ACC112 (cell line): ENCODE data around the gene GRIFIN.

Experiments used
- H2AFZ ChIP-seq: fragments of 200-600 bp; sonication (generic); one replicate; pipeline ENCODE4 v1.6.0; 2017; ENCODE audit warnings: antibody characterized with exemption, low read length; ENCODE audit not compliant: unreplicated experiment
- H3K27ac ChIP-seq: fragments of 200-600 bp; sonication (generic); 2 replicates; pipeline ENCODE4 v1.5.1; 2014; ENCODE audit warnings: low read depth, mild to moderate bottlenecking, antibody characterized with exemption, low read length, moderate library complexity
- H3K27me3 ChIP-seq: fragments of 200-600 bp; sonication (generic); 2 replicates; pipeline ENCODE4 v1.6.1; 2014; ENCODE audit warnings: mild to moderate bottlenecking, antibody characterized with exemption, low read length, moderate library complexity, mixed read lengths; ENCODE audit not compliant: insufficient read depth
- H3K36me3 ChIP-seq: fragments of 200-600 bp; sonication (generic); 2 replicates; pipeline ENCODE4 v1.6.1; 2016; ENCODE audit warnings: mild to moderate bottlenecking, antibody characterized with exemption, low read length, moderate library complexity, mixed read lengths; ENCODE audit not compliant: insufficient read depth
- H3K4me1 ChIP-seq: fragments of 200-600 bp; sonication (generic); one replicate; pipeline ENCODE4 v1.6.1; 2016; ENCODE audit warnings: low read length, mixed read lengths; ENCODE audit not compliant: insufficient read depth, unreplicated experiment, control insufficient read depth
- H3K4me3 ChIP-seq: fragments of 200-600 bp; sonication (generic); 2 replicates; pipeline ENCODE4 v1.5.1; 2014; ENCODE audit warnings: mild to moderate bottlenecking, low read depth, low read length
- H3K79me2 ChIP-seq: fragments of 200-600 bp; sonication (generic); one replicate; pipeline ENCODE4 v1.6.0; 2016; ENCODE audit warnings: low read length; ENCODE audit not compliant: control insufficient read depth, unreplicated experiment, insufficient read depth

The GRIFIN gene

DNA sequence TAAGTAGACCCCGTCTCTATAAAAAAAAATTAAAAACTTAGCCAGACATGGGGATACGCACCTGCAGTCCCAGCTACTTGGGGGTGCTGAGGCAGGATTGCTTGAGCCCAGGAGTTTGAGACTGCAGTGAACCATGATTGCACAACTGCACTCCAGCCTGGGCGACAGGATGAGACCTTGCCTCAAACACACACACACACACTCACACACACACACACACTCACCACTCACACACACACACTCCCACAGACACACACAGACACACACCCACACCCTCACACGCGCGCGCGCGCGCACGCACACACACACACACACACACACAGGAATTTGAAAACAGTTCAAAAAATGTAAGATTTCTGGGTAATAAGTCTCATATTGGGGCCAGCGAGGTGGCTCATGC, 8.7 kb upstream of the GRIFIN start:
- Histone ChIP-seq H3K27me3 (no peaks in the 10 kb centered on the region), H3K79me2 (no peaks in the 10 kb centered on the region), H3K36me3 (no peaks in the 10 kb centered on the region), H3K4me1 (peaks cover 20% of the 10 kb centered on the region), H3K4me3 (no peak overlapping the region), H3K27ac (no peak overlapping the region), H2AFZ (no peak overlapping the region)

DNA sequence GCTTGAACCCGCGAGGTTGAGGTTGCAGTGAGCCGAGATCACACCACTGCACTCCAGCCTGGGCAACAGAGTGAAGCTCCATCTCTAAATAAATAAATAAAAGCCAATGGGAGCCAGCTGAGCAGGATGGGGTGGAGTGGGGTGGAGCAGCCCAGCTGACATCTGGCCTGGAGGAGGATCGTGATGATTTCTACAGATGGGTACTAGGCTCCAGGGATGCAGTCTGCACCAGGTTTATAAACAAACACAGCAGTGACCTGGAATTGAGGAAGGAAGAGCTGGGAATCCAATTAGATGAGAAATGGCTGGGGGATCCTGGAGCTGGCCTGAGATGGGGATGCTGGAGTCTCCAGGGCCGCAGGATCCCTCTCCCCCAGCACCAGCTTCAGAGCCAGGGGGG, 7.3 kb upstream of the GRIFIN start:
- Histone ChIP-seq H3K4me1 (peaks cover 15% of the 10 kb centered on the region), H3K27me3 (no peaks in the 10 kb centered on the region), H2AFZ (no peak overlapping the region), H3K36me3 (no peaks in the 10 kb centered on the region), H3K27ac (no peak overlapping the region), H3K4me3 (no peak overlapping the region), H3K79me2 (no peaks in the 10 kb centered on the region)

DNA sequence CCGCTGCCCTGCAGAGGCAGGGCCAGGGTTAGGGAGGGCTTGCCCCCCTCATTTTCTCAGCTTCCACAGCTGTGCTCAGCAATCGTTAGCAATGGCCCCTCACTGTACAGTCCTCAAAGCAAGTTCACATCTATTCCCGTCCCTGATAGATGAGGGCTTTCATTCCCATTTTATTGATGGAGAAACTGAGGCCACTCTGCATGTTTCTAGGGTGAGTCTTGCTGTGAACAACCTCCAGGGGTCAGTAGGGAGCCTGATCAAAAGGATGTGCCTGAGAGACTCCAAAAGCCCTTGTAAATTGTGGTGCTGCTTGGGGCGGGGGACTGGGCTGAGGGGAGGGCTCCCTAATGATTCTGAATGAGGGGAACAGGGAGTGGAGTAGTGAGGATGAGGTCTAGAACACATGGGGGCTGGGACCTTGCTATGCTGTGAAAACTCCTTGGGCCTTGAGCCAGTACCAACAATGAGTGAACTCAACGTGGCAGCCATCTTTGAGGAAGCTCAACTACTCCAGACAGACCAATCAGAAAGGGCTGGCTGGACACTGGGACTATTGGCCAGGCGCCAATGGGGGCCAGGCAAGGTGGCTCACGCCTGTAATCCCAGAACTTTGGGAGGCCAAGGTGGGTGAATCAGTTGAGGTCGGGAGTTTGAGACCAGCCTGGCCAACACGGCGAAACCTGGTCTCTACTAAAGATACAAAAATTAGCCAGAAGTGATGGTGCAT, 6.7 kb upstream of the GRIFIN start:
- Histone ChIP-seq H2AFZ (no peak overlapping the region), H3K27me3 (no peaks in the 10 kb centered on the region), H3K79me2 (no peaks in the 10 kb centered on the region), H3K4me3 (no peak overlapping the region), H3K27ac (no peak overlapping the region), H3K4me1 (peaks cover 10% of the 10 kb centered on the region), H3K36me3 (no peaks in the 10 kb centered on the region)

DNA sequence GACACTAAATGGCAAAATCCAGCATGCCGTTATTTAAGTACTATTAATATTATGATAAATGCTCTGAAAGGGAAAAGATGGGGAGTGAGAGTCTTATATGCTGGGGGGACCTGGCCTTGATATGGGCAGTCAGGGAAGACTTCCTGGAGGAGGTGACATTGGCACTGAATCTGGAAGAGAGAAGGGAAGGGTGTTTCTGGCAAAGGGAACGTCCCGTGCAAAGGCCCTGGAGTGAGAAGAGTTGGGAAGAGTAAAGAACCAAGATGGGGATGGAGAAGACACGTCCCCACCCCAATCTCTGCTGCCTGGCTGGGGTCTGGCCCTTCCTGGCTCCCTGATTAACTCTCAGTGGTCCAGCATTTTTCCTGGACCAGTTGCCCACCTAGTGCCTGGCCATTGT, 5.0 kb upstream of the GRIFIN start:
- no peaks in the 10 kb centered on the region for H3K79me2 ChIP-seq
- no peaks in the 10 kb centered on the region for H3K27me3 ChIP-seq
- H3K36me3 ChIP-seq: no peaks in the 10 kb centered on the region
- no peak overlapping the region for H3K4me3 ChIP-seq
- H2AFZ ChIP-seq: no peak overlapping the region
- no peak overlapping the region for H3K27ac ChIP-seq
- H3K4me1 ChIP-seq: peaks cover 4% of the 10 kb centered on the region

DNA sequence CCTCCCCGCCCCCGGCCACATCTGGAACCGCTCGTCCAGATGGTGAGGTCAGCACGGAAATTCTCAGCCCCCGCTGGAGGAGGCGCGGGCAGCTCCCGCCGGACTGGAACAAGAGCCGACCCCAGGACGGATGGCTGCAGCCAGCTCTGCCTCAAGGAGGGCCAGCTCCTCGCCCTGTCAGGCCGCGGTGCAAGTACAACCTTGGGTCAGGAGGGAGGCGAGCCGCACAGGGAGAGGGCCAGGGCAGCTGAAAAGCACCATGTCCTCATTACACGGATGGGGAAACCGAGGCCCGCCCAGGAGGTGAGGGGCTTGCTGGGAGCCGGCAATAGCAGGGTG, 3.8 kb upstream of the GRIFIN start:
- peaks cover 4% of the 10 kb centered on the region for H3K4me1 ChIP-seq
- no peak overlapping the region for H2AFZ ChIP-seq
- no peak overlapping the region for H3K4me3 ChIP-seq
- no peak overlapping the region for H3K27ac ChIP-seq
- H3K27me3 ChIP-seq: no peaks in the 10 kb centered on the region
- H3K79me2 ChIP-seq: no peaks in the 10 kb centered on the region
- H3K36me3 ChIP-seq: no peaks in the 10 kb centered on the region

DNA sequence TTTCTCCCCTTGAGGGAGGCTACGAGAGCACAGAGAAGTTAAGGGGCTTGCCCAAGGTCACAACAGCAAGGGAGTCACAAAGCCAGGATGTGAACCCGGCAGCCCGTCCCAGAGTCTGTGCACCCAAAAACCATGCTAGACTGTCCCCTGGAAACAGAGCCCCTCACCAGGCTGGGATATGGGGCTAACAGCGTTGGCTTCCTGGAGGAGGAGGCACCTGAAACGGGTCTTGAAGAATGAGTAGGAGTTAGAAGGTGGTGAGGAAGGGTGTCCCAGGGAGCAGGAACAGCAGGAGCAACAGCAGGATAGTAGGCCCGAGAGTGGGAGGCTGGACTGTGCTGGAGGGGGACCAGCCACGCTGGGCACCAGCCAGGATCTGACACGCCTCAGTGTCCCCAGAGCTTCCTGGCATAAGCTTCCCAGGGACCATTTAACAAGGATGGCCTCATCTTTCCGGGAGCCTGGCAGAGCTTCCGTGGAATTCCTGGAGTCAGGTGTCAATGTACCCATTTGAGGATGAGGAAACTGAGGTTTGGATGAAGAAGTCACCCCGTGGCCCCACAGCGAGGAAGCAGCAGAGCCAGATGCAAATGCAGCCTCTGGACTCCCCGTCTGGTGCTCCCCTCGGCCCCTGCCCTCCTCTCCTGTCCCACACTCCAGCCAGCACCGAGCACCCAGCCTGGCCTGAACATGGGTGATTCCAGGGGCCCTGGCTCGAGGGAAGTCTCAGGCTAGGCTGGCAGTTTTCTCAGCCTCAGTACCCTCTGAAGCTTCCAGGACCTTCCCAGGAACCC, 3.3 kb upstream of the GRIFIN start:
- Histone ChIP-seq H3K27me3 (no peaks in the 10 kb centered on the region), H3K4me1 (peaks cover 4% of the 10 kb centered on the region), H3K79me2 (no peaks in the 10 kb centered on the region), H2AFZ (no peak overlapping the region), H3K4me3 (no peak overlapping the region), H3K27ac (no peak overlapping the region), H3K36me3 (no peaks in the 10 kb centered on the region)

DNA sequence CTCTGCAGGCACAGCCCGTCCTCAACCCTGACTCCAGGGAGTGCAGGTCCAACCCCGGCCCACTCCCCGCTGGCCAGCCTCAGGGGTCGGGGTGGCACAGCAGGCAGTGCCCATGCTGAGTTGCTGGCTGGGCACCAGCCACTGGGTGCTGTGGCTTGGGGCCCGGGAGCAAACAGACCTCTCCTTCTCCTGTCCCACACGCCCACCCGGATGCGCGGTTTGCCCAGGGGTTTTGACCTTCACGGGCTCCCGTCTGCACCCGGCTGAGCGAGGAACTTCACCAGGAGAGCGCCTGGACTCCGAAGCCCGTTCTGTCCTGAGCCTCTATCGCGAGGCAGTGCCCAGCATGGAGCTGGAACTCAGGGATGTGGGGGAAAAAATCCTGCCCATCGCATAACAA, 2.6 kb upstream of the GRIFIN start:
- Histone ChIP-seq H3K27ac (no peak overlapping the region), H2AFZ (no peak overlapping the region), H3K4me3 (no peak overlapping the region), H3K79me2 (no peaks in the 10 kb centered on the region), H3K4me1 (peaks cover 4% of the 10 kb centered on the region), H3K27me3 (no peaks in the 10 kb centered on the region), H3K36me3 (no peaks in the 10 kb centered on the region)

DNA sequence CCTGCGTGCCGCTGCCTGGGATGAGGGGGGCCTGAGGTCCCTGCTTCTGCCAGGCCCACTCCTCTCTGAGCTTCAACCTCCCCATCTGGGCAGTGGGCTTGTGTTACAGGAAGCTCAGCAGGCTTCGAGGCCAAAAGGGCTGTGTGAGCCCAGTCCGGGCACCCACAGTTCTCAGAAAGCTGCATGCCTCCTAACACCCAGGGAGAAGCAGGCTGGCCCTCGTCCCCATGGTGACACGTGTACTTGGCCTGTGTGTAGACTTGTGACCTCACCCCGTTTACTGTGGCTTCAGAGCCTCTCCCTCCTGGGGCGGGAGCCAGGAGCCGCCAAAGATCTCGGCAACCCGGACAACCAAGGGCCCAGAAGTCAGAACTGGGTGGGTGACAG, 2.2 kb upstream of the GRIFIN start:
- no peaks in the 10 kb centered on the region for H3K36me3 ChIP-seq
- peaks cover 4% of the 10 kb centered on the region for H3K4me1 ChIP-seq
- no peaks in the 10 kb centered on the region for H3K79me2 ChIP-seq
- no peak overlapping the region for H3K4me3 ChIP-seq
- H3K27ac ChIP-seq: no peak overlapping the region
- no peak overlapping the region for H2AFZ ChIP-seq
- H3K27me3 ChIP-seq: no peaks in the 10 kb centered on the region

DNA sequence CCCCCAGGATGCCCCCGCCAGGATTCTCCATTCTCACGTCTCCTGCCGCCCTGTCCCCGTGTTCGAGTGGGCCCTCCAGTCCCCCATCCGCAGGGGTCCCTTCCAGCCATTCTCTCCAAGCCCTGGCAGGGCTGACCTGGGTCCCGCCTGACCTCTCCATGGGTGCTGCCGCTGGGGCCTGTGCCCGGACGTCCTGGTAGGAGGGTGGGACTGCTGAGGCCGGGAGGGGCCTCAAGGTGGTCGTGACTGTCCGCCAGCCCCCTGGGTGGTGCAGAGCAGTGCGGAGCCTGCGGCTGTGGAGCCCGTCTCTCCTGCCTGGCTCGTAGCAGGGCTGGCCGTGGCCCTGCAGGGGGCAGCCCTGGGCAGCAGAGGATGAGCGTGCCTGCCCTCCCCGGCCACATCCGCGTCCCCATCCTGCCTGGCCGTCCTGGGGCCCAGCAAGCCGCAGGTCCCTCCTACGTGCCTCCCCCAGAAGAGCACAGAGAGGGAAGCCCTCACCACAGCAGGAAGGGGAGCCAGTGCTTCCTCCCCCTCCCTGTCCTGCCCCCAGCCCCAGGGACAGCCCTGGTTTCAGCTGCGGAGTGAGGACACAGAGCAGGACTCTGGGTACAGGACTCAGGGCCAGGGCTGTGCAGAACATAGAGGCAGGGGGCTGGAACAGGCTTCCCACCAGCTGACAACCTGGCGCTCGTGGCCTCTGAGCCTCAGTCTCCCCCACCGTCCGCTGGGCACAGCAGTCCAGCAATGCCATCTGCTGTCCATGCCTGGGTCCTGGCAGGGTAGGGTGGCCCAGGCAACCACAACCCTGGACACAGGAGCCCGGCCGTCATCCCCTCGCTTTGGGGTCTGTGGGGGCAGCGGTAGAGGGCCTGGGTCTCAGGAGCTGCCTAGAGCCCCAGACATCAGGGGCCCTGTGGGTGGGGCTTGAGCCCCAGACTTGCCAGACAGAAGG, 1.5 kb upstream of the GRIFIN start:
- Histone ChIP-seq H2AFZ (no peak overlapping the region), H3K4me3 (no peak overlapping the region), H3K27ac (no peak overlapping the region), H3K27me3 (no peaks in the 10 kb centered on the region), H3K36me3 (no peaks in the 10 kb centered on the region), H3K79me2 (no peaks in the 10 kb centered on the region), H3K4me1 (peaks cover 4% of the 10 kb centered on the region)

DNA sequence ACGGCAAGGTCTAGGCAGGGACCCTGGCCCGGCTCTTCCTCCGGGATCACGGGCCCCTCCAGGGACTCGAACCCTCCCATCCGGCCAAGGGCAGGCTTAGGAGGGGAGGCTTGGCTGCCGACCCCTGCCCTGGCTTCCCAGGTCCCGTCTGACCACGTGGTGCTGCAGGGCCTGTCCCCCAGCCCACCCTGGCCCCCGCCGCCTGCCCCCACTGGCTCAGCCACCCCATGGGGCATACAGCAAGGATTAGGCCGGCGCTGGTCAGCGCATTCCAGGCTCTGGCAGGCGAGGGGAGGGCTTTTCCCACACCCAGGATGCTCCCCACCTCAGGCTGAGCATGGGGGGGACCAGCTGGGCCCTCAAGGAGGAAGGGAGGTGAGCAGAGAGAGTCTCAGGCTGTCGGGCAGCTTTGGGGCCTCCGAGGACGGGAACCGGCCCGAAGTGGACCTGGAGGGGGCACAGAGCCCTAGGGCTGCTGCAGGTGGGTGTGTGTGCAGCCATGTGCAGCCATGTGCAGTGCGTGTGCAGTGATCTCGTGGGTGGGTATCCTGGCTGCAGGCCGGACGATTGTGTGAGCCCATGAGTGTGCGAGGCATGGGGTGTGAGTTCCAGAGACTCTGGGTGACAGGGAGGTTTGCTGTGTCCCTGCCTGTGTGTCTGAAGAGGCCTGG, 713 bp upstream of the GRIFIN start:
- no peak overlapping the region for H2AFZ ChIP-seq
- no peaks in the 10 kb centered on the region for H3K79me2 ChIP-seq
- no peaks in the 10 kb centered on the region for H3K27me3 ChIP-seq
- no peak overlapping the region for H3K27ac ChIP-seq
- H3K36me3 ChIP-seq: no peaks in the 10 kb centered on the region
- H3K4me1 ChIP-seq: peaks cover 4% of the 10 kb centered on the region
- H3K4me3 ChIP-seq: no peak overlapping the region
